Activated CD4-positive, alpha-beta T cell treated with anti-CD3 and anti-CD28 coated beads, Interleukin-2, amount 50 U/mL, for 4 hours (primary cell): ENCODE data around the gene VBP1.
"Not testable (repeated sequence)": the region's sequence is repeated elsewhere in the genome, so short reads cannot be mapped to it uniquely, and the experiment has no call there.

Source experiments
- DNase-seq, 2 experiments: peaks; one replicate each; pipeline ENCODE4 v3.0.0-alpha.2; 2020

The VBP1 gene

DNA sequence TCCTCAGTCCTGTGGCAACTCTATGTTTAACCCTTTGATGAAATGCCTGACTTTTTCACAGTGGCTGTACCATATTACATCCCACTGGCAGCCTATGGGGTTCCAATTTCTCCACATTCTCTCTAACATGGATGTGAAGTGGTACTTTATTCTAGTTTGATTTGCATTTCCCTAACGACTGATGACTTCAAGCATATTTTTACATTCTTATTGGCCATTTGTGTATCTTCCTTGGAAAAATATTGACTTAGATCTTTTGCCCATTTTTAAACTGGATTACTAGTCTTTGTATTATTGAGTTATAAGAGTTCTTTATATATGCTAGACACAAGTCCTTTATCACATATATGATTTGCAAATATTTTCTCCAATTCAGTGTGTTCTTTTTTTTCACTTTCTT lies 50.2 kb downstream of the VBP1 start:
- DNase-seq, result no peak

DNA sequence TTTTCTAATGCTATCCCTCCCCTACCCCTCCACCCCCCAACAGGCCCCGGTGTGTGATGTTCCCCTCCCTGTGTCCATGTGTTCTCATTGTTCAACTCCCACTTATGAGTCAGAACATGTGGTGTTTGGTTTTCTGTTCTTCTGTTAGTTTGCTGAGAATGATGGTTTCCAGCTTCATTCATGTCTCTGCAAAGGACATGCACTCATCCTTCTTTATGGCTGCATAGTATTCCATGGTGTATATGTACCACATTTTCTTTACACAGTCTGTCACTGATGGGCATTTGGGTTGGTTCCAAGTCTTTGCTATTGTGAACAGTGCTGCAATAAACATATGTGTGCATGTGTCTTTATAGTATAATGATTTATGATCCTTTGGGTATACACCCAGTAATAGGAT lies 51.7 kb downstream of the VBP1 start:
- DNase-seq, result not testable (repeated sequence)

DNA sequence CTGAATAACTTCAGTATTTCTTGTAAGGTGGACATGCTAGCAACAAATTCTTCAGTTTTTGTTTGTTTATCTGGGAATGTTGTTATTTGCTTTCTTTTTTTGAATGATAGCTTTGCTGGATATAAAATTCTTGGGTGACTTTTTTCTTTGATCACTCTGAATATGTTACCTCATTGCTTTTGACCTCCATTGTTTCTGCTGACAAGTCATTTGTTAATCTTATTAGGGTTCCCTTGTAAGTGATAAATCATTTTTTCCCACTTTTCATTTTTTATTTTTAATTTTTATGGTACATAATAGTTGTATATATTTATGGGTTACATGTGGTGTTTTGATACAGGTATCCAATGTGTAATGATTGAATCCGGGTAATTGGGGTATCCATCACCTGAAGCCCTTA lies 54.7 kb downstream of the VBP1 start:
- DNase-seq, result no peak

- no peak for DNase-seq
Observed at GRCh38 chrX:155279873-155280272, 63.6 kb downstream of the VBP1 start.
